PC-3 (cell line): ENCODE results near the gene NUDT8.

Source experiments
- EZH2 ChIP-seq: fragments of 300-600 bp; sonication (generic); IDR thresholded peaks from one replicate; pipeline ENCODE4 v1.6.1; 2017; ENCODE audit warnings: antibody characterized with exemption, mild to moderate bottlenecking, low read length; ENCODE audit not compliant: unreplicated experiment
- EZH2phosphoT487 ChIP-seq: fragments of 300-600 bp; sonication (generic); IDR thresholded peaks from 2 replicates; pipeline ENCODE4 v1.6.1; 2018; ENCODE audit warnings: mild to moderate bottlenecking, antibody characterized with exemption, low read length, borderline replicate concordance
- TF ChIP-seq, protein P1 (sequence below): fragments of 300-600 bp; sonication (generic); conservative IDR thresholded peaks from 2 replicates; pipeline ENCODE4 v1.5.1; 2017; ENCODE audit warnings: antibody characterized with exemption, low read depth, mild to moderate bottlenecking, low read length

GRCh38 chr11:67662835-67663531 is 33.2 kb upstream of the NUDT8 start:
- TF ChIP-seq, protein P1, sequence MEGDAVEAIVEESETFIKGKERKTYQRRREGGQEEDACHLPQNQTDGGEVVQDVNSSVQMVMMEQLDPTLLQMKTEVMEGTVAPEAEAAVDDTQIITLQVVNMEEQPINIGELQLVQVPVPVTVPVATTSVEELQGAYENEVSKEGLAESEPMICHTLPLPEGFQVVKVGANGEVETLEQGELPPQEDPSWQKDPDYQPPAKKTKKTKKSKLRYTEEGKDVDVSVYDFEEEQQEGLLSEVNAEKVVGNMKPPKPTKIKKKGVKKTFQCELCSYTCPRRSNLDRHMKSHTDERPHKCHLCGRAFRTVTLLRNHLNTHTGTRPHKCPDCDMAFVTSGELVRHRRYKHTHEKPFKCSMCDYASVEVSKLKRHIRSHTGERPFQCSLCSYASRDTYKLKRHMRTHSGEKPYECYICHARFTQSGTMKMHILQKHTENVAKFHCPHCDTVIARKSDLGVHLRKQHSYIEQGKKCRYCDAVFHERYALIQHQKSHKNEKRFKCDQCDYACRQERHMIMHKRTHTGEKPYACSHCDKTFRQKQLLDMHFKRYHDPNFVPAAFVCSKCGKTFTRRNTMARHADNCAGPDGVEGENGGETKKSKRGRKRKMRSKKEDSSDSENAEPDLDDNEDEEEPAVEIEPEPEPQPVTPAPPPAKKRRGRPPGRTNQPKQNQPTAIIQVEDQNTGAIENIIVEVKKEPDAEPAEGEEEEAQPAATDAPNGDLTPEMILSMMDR = no peak
- TF ChIP-seq EZH2phosphoT487 (no peak), EZH2 (no peak)
